ENCODE data around the gene SPDYC. TPM values are rescaled to one million over a fixed set of nuclear protein-coding genes. Genes with fewer than 3 reads are reported as not detected.
A peak's percentile ranks its signal among the peaks of the same experiment; 100 is the strongest.

Gene SPDYC
- total RNA-seq, 1 experiment from 2014 or later: 1.2 TPM

GRCh38 chr11:65182258-65183170, 12.5 kb downstream of the SPDYC start:
- peak overlapping the region; percentile 81 to 95 for H3K4me3 ChIP-seq (replicated peaks in 1 of 2; ENCODE audit: low read depth in 1 of 2, low read length in 2 of 2)
- no peaks in the 10 kb centered on the region for H3K9me2 ChIP-seq (ENCODE audit: insufficient read depth)
- no peaks in the 10 kb centered on the region for H3K27me3 ChIP-seq (ENCODE audit: insufficient read depth, low read length)
- peaks cover 7 to 31% of the 10 kb centered on the region in 2 experiments; a peak in 3 of 4 replicates for H3K36me3 ChIP-seq (ENCODE audit: control insufficient read depth in 1 of 2, insufficient read depth in 2 of 2, low read length in 2 of 2)
- H3K9ac ChIP-seq (ENCODE audit: low read length): peak overlapping the region; percentile 97
- peak overlapping the region; percentile 100 for H3K27ac ChIP-seq (ENCODE audit: low read depth, low read length)
- POLR2A ChIA-PET: interaction anchor here (1.2 to 2.8 kb wide), 5 partner anchors 13 to 71 kb away, joined by 4 to 20 read pairs (median 6); partner anchors contain the start of genes FAU, MRPL49, SPDYC and SYVN1
- DNase-seq (ENCODE audit: low read depth, low spot score) (peak; percentile 15), ATAC-seq (peak; percentile 39)
- peaks cover 58% of the 10 kb centered on the region for H3K79me2 ChIP-seq (ENCODE audit: insufficient read depth, low read length)
- no peak for TF ChIP-seq POLR2A (IDR thresholded peaks at IDR 0.05; ENCODE audit: borderline replicate concordance, extremely low read depth, insufficient read depth, insufficient read length)
- TF ChIP-seq ZBTB33 (IDR thresholded peaks at IDR 0.05; ENCODE audit: extremely low read depth, insufficient replicate concordance, low read length): no peak
- TF ChIP-seq JUND (IDR thresholded peaks at IDR 0.05): no peak
- TF ChIP-seq ZFX (IDR thresholded peaks at IDR 0.05): peak; percentile 42
- TF ChIP-seq RAD21 (IDR thresholded peaks at IDR 0.05; ENCODE audit: low read depth): no peak
- TF ChIP-seq YY1 (IDR thresholded peaks at IDR 0.05; ENCODE audit: extremely low read depth, insufficient replicate concordance, low read depth, low read length): no peak
- TF ChIP-seq EGR1 (IDR thresholded peaks at IDR 0.05; ENCODE audit: low read depth): no peak
- TF ChIP-seq EZH2phosphoT487 (IDR thresholded peaks at IDR 0.05; ENCODE audit: borderline replicate concordance): no peak
- TF ChIP-seq CEBPB (IDR thresholded peaks at IDR 0.05; ENCODE audit: low read depth): no peak
- TF ChIP-seq TCF7L2 (IDR thresholded peaks at IDR 0.05; ENCODE audit: borderline replicate concordance, extremely low read depth, insufficient read depth, insufficient read length): peak; percentile 55
- TF ChIP-seq CBX3 (IDR thresholded peaks at IDR 0.05; ENCODE audit: low read depth): no peak
- TF ChIP-seq REST (IDR thresholded peaks at IDR 0.05; ENCODE audit: low read depth): no peak
- no peak for TF ChIP-seq ATF3 (IDR thresholded peaks at IDR 0.05)
- TF ChIP-seq CTCF (IDR thresholded peaks at IDR 0.05 in 2 of 3, conservative IDR thresholded peaks at IDR 0.05 in 1 of 3; ENCODE audit: borderline replicate concordance in 1 of 3, insufficient read depth in 1 of 3, low read depth in 2 of 3, low read length in 2 of 3): no peak
- TF ChIP-seq SIN3A (IDR thresholded peaks at IDR 0.05; ENCODE audit: low read depth): no peak
- no peak; the same call in 1 of the 2 replicates for TF ChIP-seq ELF1 (IDR thresholded peaks at IDR 0.05; ENCODE audit: borderline replicate concordance, low read depth)
- intact Hi-C loops (cut with micrococcal nuclease): loop anchor here (5.0 kb wide), 3 partner anchors 70 to 335 kb away; partner anchors contain the start of gene TM7SF2
- H3K9me3 ChIP-seq (ENCODE audit: control insufficient read depth in 1 of 2, insufficient read depth in 1 of 2, low read depth in 1 of 2, low read length in 2 of 2): no peaks in the 10 kb centered on the region
- RAD21 ChIA-PET (ENCODE audit: low non-redundant PET in 1 of 2, low total read pairs in 2 of 2, uncharacterized antibody in 2 of 2, unreplicated experiment in 2 of 2): interaction anchor here (1.0 to 1.4 kb wide), 4 partner anchors 47 to 65 kb away, joined by 3 to 8 read pairs (median 4); partner anchors contain the start of genes FAU (in 1 of the 2), MRPL49 (in 1 of the 2) and ZNHIT2 (in 1 of the 2)
- CTCF ChIA-PET: interaction anchor here (1.2 to 2.7 kb wide), 4 partner anchors 13 to 335 kb away, joined by 3 to 14 read pairs (median 5); partner anchors contain the start of genes SPDYC and TM7SF2
- no peaks in the 10 kb centered on the region for H4K20me1 ChIP-seq (ENCODE audit: insufficient read depth)
- H2AFZ ChIP-seq (ENCODE audit: low read depth, low read length, poor library complexity, severe bottlenecking): no peak overlapping the region
- BruUV-seq (replicated peaks): TSS peak; percentile 35
- H3K4me1 ChIP-seq (ENCODE audit: control insufficient read depth in 1 of 2, insufficient read depth in 2 of 2, low read length in 2 of 2): peaks cover 23 to 35% of the 10 kb centered on the region in 2 experiments
- peak overlapping the region; percentile 97 for H3K4me2 ChIP-seq (ENCODE audit: low read length)

Measured in HCT116 (cell line).